ENCODE results near the gene GPX4.
"Not testable (repeated sequence)": the region's sequence is repeated elsewhere in the genome, so short reads cannot be mapped to it uniquely, and the experiment has no call there.

Gene GPX4

DNA sequence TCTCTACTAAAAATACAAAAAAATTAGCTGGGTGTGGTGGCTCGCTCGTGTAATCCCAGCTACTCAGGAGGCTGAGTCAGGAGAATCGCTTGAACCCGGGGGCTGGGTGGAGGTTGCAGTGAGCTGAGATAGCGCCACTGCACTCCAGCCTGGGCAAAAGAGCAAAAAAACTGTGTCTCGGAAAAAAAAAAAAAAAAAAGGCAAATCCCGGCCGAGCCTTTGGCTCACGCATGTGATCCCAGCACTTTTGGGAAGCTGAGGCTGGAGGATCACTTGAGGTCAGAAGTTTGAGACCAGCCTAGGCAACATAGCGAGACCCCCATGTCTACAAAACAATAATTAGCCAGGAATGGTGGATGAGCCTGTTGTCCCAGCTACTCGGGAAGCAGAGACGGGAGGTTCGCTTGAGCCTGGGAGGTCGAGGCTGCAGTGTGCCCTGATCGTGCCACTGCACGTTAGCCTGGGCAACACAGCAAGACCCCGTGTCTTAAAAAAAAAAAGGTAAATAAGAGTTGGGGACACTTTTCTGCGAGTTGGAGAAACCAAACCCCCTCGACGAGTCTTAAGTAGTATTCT lies 574 bp upstream of the GPX4 start:
- no peak for DNase-seq

DNA sequence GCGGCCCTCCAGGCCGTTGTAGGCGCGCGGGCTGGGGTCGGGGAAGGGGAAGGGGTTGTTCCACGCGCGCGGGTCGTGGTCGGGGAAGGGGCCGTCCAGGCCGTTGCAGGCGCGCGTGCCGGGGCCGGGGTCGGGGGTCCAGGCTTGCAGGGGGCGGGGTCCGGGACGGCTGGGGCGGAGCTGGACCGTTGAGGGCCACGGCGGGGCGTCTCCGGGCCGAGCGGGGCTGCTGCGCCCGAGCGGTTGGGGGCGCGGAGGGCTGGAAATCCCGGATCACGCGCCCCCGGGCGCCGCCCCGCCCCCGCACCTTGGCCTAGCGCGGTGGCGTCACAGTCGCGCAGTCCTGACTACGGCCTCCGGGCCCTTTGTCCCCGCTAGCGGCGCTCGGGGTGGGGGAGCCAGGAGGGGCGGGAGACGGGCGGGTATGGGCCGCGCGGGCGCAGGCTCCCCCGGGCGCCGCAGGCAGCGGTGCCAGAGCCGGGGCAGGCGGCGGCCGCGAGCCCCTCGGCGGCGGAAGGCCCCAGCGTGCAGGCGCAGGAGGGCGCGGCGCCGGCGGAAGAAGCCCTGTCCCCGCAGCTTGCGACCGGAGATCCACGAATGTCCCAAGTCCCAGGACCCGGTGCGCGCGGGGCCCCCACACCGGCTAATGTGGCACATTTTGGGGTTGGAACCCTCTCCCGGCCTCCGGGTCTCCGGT lies 665 bp downstream of the GPX4 start:
- DNase-seq = peak; percentile 75 to 78

DNA sequence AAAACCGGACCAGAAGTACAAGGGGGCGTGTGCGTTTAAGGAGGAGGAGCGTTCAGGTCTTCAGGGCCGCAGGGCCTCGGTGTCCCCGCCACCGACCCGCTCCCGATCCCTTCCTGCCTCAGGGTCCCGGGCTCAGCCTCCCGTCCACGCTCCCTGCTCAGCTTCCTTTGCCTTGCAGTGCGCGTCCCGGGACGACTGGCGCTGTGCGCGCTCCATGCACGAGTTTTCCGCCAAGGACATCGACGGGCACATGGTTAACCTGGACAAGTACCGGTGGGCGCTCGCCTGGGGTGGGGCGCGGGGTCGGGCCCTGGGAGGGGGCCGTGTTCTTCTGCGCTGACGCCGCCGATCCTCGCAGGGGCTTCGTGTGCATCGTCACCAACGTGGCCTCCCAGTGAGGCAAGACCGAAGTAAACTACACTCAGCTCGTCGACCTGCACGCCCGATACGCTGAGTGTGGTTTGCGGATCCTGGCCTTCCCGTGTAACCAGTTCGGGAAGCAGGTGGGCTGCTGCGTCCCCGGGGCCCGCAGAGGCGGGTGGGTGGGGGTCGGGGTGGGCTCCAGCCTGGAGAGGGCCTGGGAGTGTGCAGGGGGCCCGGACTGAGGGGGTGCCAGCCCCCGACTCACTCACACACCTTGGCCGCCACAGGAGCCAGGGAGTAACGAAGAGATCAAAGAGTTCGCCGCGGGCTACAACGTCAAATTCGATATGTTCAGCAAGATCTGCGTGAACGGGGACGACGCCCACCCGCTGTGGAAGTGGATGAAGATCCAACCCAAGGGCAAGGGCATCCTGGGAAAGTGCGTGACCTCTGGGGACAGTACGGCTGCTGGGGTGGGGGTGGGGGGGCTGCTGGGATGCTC lies 1.4 kb downstream of the GPX4 start:
- peak in 1 of 2 experiments; percentile 30 for DNase-seq

DNA sequence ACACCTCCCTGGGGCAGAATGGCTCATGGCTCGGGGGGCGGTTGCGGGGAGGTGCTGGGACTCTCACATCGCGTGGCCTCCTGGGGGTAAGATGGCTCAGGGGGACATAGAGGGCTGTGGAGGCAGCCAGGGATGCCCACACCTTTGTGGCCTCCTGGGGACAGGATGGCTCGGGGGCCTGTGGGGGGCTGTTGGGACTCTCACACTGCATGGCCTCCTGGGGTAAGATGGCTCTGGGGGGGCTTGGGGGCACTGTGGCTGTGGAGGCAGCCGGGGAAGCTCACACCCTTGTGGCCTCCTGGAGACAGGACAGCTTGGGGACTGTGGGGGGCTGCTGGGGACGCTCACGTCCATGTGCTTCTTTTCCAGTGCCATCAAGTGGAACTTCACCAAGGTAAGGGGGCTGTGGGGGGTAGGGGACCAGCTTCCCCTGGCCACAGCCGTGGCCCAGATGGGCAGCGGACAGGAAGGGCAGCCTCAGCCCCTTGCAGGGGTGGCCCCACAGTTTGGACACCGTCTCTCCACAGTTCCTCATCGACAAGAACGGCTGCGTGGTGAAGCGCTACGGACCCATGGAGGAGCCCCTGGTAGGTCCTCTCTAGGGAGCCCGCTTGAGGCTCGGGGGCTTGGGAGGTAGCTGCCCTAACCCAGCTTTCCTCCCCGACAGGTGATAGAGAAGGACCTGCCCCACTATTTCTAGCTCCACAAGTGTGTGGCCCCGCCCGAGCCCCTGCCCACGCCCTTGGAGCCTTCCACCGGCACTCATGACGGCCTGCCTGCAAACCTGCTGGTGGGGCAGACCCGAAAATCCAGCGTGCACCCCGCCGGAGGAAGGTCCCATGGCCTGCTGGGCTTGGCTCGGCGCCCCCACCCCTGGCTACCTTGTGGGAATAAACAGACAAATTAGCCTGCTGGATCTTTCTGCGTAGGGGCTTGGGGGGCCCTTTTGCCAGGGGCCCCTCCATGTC lies 2.4 kb downstream of the GPX4 start:
- no peak for DNase-seq

DNA sequence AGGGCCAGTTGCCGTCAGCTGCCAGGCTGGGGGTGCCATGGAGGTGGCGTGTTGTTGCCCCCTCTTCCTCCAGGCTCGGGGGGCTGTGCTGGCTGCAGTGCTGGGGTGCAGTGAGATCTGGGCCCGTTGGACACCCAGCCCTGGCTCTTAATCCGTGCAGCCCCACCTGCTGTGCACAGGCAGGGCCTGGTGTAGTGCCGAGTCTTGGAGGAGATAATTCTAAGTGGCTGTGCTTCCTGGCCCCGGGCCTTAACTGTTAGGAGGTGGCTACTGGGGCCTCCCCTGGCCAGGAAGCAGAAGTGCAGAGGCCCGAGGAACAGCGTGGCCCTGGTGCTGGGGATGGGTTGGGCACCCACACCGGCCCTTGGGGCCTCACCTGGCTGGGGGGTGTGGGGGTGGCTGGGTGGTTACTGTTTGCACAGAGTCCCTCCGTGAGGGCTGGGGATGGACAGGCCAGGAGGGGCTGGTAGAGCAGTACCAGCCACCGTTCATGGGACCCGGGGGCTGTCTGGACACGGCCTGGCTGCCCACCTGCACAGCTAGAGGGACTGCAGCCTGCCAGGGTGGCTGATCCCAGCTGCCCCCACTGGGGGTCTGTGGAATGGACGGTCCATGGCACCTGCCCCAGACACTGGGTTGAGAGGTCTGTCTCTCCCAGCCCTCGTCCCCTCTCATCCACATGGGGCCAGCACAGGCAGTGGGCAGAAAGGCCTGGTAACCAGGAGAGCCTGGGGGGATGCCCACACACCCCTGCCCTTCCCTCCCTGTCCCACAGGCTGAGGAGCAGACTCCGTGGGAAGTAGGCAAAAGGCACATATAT lies 3.3 kb downstream of the GPX4 start:
- DNase-seq = peak in 1 of 2 experiments; percentile 32

DNA sequence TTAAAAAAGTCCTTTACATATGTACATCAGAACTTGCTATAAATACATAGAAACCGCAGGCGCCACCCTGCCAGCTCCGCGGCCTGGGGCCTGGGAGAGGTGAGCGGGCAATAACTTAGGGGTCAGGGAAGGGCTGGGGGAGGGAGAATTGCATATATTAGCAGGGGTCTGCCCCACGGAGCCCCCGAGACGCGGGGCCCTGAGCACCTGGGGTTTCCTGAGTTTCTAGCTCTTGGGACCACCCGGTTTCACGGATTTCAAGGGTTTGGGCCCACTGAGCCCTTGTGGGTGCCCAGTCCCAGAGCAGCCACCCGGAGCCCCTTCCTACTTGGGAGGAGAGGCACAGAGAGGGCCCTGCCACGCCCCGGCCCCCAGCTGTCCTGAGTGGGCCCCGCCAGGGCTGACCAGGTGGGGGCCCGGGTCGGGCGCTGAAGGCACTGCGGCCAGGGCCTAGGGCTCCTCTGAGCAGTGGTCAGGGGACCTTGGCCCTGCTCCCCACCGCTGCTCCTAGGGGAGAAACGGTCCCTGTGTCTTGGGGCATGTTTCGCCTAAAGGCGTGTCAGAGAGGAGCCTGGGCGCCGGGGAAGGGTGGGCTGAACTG lies 4.0 kb downstream of the GPX4 start:
- DNase-seq = no peak

DNA sequence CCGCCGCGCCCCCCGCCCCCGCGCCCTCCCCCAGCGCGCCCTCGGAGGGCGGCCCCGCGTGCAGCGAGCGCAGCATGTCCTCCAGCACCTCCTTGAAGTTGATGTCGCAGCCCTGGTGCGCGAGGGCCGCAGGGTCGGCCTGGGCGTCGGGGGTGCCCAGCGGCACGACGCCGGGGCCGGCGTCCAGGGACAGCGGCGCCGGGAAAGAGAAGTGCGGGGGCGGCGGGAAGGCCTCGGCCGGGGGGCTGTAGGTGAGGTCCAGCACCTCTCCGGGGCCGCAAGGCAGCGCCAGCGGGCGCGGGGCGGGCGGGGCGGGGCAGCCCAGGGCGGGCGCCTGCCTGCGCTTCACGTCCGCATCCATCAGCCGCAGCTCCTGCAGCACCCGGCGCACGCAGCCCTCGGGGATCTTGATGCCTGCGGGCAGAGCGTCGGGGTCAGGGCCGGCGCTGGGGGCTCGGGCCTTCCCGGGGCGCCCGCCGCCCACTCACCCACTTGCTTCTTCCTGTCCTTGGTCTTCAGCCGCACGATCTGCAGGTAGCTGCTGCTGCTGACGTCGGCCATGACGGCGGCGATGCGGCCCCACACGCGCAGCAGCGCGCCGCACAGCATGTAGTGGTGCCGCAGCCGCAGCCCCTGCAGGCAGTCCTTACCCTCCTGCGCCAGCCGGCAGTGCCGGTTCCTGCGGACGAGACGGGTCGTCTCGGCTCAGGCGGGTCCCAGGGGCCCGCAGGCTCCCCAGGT lies 4.7 kb downstream of the GPX4 start:
- no peak for DNase-seq

DNA sequence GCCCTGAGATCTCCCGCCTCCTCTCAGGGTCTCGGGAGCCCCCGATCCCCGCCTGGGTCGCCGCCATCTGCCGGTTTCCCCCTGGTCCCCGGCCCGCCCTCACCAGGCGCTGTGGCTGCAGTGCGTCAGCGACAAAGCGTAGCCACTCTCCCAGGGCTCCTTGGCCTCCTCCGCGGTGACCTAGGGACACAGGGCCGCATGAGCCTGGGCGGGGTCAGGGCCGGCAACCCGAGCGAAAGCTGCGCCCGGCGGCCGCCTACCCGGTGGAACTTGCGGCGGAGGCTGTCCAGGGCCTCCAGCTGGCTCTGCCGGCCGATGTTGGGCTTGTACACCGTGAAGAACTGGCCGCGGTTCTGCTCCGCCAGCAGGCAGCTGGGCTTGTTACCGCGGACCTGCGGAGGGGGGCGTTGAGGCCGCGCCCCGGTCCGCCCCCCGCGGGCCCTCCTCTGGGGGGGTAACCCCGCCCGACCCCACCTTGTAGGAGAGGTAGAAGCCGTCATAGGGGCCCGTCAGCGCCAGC lies 5.3 kb downstream of the GPX4 start:
- no peak for DNase-seq

DNA sequence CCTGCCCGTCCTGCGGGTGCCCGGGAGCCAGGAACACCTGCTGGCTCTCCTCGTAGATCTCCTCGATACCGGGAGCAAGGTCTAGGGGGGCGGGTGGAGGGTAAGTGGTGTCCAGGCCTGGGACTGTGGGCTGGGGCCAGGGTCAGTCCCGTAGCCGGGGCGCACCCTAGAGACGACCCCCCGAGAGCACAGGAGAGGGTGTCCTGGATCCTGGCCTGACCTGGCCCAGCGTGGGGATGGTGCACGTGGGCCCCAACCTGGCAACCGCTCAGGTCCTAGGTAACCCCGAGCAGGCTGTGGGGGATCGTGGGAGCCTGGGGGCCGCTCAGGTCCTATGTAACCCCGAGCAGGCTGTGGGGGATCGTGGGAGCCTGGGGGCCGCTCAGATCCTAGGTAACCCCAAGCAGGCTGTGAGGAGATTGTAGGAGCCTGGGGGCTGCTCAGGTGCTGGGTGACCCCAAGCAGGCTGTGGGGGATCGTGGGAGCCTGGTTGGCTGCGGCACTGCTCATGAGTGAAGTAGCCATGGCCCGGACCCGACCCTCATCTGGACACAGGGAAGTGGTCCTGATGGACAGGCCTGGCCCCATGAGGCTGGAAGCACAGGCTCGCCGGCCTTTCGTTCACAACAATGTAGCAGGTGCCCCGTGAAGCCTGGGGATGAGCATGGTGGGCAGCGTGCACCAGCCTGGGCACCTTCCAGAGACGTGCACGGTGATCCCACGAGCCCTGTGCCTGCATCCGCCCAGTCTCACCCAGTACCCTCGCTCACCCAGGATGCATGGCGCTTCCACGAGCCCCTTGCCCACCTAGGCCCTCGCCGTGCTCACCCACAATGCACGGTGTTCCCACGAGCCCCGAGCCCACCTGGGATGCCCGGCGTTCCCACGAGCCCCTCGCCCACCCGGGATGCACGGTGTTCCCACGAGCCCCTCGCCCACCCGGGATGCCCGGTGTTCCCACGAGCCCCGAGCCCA lies 6.2 kb downstream of the GPX4 start:
- DNase-seq = no peak

DNA sequence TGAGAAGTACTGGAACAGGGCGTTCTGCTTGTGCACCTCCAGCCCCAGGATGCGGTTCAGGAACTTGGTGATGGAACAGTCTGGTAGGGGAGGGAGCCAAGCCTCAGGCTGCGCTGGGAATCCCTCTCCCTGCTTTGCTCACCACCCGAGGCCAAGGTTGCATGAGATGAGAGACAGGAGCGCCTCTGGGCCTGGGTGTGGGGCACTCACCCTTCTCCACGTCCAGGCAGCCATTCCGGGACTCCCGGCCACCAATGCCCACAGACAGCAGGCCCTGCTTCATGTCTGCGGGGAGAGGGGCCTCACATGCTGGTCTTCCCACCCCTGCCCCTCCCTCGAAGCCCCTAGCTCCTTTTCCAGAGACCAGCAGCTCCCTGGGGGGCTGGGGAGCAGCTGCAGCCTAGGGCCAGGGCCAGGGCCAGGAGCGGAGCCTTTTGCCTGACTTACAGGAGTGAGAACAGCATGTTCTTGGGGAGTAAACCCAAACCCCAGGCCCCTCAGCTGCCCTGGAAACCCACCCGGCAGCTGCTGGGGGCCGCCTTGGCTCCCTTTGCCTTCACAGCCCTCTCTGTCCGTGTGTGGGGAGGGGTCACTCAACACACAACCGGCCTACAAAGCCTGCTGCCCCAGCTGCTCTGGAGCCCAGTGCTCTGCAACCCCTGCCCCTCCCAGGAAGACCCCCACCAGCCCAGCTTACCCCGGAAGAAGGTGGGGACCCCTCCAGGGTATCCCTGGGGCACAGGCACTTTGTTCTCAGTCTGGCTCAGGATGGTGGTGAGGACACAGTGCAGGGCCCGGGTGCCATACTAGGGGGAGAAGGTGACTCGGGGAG lies 7.2 kb downstream of the GPX4 start:
- no peak for DNase-seq

DNA sequence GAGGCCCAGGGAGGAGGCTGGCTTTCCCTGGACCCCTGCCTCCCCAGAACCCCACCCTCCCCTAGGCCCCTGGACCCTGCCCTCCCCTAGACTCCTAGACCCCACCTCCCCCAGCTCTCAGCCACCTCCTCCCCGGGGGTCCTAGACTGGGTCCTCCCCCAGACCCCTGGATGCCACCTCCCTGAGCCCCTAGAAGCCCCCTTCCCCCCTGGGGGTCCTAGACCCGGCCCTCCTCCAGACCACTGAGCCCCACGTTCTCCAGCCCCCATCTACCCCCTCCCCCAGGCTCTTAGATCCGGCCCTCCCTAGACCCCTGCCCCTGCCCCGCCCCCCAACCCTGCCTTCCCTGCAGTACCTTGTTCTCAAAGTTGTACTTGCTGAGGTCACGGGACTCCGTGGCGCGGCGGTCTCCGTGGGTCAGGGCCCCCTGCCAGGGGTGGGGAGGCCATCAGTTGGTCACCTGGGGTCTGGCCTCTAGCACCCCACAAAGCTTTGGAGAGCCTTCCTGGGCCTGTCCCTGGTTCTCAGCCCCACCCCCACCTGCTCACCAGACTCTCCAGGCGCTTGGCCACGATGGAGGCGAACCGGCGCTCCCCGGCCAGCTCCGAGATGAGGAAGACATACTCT lies 8.0 kb downstream of the GPX4 start:
- no peak for DNase-seq

DNA sequence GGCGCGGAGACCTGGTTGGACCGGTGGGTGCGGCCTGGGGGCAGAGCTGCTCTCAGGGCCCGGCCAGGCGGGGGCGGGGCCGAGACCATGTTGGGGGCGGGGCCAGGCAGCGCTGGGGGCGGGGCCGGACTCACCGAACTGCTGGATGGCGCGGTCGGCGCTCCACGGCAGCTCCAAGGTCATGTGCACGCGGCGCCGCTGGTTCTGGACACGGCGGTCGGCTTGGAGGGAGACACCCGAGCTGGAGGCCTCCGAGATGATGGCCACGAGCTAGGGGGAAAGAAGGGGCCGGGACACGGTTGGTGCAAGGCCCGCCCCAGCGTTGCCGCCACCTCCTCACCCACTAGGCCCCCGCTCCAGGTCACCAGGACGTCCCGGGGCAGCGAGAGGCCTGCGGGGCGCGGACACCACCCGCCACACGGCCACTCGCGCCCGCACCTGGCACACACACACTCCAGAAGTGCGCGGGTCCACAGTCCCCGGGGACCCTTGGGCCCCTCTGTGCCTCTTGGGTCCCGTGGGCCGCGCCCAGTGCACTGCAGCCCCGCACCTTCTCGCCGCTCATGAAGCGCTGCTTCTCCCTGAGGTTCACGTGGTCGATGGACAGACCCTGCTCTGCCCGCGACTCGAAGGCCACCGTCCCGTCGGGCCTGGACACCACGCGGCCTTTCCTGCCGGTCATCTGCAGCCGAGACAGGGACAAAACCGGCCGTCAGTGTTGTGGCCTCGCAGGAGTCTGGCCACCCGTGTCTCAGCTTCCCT lies 8.7 kb downstream of the GPX4 start:
- peak in 1 of 2 experiments; percentile 31 for DNase-seq

DNA sequence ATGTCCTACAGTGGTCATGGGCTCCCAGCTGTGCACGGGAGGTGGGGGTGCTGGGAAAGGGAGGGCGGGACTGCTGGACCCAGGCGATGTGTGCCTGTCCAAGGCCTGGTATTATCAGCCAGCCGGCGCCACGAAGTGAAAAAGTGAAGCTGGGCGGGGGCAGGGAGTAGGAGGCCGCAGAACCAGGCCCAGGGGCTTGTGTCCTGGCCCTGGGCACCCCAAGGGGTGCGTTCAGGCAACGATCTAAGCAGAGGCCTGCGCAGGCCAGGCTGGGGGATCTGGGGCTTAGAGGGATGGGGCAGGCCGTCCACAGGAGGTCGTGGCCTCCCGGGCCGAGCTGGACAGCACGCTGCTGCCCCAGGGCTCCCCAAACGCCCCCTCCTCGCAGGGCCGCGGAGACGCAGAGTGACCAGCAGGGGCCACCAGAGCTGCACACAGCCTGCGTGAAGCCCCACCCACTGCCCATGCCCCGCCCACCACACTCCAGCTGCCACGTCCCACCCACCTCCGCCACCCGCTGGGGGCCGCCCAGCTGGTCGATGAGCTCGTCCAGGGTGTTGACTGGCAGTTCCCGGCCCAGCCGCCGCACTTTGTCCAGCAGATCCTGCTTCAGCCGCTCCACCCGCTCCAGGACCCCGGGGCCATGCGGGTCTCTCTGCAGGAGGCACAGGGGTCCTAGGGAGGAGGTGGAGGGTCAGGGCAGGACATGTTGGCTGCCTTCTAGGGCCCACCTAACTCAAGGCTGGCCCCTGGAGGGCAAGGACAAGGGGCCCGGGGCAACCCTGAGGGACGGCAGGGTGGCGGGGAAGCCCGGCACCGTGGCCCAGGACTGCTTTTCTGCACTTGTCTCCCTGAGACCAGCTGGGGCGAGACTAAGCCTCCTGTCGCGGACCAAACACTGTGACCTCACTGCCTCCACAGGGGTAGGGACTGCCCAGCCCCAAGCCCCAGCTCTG lies 9.5 kb downstream of the GPX4 start:
- peak; percentile 90 to 92 for DNase-seq

DNA sequence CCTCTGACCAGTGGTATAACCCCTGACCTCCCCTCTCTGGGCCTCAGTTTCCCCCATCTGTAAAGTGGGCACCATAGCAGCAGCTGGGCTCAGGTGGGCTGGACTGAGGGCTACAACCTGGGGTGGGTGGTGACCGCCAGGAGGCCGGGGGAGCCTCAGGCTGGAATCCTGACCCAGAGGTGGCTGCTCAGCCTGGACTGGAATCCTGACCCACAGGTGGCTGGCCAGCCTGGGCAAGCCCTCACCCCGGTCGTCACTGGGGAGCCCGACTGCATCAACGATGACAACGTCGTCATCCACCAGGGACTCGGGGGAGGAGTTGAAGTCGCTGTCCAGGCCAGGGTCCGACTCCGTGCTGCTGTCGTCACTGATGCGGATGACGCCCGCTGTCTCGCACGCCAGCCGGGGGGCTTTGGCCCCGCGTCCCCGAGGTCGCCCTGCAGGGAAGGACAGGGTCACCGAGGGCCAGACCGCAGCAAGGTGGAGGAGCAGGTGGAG lies 10.2 kb downstream of the GPX4 start:
- no peak for DNase-seq

DNA sequence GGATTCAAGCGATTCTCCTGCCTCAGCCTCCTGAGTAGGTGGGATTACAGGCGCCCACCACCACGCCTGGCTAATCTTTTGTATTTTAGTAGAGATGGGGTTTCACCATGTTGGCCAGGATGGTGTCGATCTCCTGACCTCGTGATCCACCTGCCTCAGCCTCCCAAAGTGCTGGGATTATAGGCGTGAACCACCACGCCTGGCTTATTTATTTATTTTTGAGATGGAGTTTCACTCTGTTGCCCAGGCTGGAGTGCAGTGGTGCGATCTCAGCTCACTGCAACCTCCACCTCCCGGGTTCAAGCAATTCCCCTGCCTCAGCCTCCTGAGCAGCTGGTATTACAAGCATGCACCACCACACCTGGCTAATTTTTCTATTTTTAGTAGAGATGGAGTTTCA lies 10.9 kb downstream of the GPX4 start:
- DNase-seq = not testable (repeated sequence)

Measured in activated CD4-positive, alpha-beta T cell treated with anti-CD3 and anti-CD28 coated beads, Interleukin-2, amount 50 U/mL, for 48 hours (primary cell).